Kidney glomerular epithelial cell (primary cell): Measurements from ENCODE around the gene P2RY10.
"Not testable (repeated sequence)": the region's sequence is repeated elsewhere in the genome, so short reads cannot be mapped to it uniquely, and the experiment has no call there.

ENCODE experiments used
- DNase-seq: peaks from one replicate; lab custom pipeline; 2025; lab: John Stamatoyannopoulos, UW

Gene P2RY10, protein sequence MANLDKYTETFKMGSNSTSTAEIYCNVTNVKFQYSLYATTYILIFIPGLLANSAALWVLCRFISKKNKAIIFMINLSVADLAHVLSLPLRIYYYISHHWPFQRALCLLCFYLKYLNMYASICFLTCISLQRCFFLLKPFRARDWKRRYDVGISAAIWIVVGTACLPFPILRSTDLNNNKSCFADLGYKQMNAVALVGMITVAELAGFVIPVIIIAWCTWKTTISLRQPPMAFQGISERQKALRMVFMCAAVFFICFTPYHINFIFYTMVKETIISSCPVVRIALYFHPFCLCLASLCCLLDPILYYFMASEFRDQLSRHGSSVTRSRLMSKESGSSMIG

DNA sequence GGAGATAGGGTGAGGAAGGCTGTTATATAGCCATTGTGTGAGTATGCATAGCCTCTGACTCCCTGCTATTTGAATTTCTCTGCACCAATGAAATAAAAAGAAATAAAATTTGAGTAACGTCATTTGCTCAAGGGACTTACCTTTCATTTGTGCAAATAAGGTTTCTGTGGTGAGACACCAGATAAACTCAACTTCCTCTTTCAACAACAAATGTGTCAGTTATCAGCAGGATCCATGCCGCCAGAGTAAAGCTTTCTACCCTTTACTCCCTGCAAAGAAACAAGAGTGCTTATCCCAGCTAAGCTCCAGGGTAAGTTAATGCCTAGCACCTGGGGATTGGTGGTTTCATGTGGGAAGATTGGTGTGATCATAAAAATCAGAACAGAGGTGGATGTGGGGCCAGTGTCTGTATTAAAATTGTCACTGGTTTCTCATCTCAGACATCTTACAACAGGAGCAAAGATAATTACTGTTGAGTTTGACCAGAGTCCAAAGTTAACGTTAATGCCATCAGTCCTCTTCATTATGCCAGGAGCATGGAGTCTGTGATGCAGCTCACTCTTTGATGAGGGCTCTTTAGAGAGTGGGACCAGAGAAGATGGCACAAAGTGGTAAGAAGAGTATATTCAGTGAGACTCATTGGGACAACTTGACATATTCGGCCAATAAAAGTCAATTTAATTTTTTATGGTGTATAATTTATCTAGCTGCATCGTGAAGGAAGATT, at the start of gene P2RY10:
P2RY10 (plus strand) TSS at position 206 of the 727 bp plus-strand sequence. CDS start 15,130 bp downstream, outside the sequence.
- DNase-seq, result no peak

DNA sequence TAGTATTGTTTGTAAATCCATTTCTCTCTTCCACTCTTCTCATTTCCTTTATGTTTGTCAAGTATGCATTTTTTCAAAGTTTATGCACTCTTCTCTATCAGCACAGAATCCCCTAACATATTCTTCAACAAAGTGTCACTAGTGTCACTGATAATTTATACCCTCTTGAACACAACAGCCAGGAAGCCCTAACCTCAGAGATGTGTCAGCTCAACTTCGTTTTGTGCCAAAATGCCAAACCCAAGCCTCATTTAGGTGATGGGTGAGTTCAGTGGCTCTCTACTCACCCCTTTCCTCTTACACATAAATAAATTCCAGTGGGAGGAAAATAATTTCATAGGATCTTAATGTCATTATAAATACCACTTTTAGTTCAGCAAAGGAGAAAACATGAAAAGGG, 22.4 kb upstream of the P2RY10 start:
- no peak for DNase-seq

DNA sequence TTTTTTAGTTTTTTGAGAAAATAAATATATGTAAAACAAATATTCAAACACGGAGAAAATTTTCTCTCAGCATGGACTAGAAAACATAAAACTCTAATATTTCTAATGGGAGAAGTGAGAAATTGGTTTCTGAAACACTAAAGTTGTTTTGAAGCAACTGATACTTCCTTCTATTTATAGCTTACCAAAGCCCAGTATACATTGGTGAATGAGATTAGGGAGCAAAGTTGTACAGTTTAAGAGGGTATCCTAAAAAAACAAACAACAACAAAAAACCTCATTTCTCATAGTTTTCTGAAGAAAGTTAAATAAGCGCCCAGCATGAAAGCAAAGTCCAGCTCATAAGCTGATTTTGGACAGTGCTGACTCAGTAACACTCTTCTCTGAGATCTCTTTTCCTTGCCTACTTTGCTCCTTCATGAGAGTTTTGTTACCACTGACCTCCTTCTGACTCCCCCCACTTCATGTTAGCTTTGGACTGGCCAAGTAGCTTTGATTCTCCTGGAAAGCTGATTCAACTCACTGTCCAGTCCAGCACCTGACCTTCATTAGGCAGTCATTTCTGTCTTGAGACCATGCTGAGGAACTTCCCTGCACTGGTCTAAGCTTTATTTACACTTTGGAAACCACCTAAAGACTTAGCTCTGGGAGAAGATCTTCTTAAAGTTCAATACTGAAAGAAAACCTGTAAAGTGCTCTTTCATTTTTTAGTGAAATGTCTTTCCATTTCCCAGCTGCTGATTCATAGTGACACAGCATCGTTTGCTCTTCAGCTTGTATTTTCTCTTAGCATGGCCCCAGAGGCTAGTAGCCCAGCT, 21.8 kb upstream of the P2RY10 start:
- no peak for DNase-seq

GRCh38 chrX:78931814-78932213, 13.4 kb upstream of the P2RY10 start:
- DNase-seq, result no peak

- DNase-seq, result no peak
Observed at GRCh38 chrX:78934866-78935265, 10.3 kb upstream of the P2RY10 start.

GRCh38 chrX:78944351-78944750, 840 bp upstream of the P2RY10 start:
- no peak for DNase-seq

DNA sequence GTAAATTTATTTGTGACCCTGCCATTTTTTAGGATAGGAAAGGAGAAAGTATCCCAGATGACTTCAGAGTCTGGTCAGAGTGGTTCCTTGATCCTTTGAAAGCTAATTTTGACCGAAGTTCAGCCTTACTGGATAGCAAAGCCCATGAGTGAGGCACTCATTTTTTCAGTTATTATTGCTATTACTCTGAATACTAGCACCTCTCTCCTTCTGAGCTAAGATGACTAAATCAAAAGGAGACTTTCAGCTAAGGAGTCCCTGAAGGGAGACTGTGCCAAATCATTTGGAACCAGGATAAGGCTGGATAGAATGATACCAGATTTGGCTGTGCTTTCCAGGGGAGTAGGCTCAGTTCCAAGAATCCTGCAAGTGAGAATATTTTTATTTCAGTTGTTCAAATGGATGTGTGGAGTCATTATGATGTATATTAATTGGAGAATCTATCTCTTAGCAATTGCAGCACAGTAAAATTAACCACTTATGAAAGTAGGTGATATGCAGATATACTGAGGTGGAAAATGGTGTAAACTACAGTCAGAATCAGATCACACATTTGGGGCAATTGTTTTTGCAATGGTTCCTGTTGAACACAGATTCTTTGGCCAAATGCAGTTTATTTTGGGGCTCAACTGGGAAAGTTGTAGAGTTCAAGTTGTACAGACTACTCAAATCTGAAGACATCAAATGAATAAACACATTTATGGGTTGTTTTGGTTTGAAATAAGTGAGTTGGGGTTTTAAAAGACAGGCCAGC, 1.2 kb downstream of the P2RY10 start:
- DNase-seq, result no peak

DNA sequence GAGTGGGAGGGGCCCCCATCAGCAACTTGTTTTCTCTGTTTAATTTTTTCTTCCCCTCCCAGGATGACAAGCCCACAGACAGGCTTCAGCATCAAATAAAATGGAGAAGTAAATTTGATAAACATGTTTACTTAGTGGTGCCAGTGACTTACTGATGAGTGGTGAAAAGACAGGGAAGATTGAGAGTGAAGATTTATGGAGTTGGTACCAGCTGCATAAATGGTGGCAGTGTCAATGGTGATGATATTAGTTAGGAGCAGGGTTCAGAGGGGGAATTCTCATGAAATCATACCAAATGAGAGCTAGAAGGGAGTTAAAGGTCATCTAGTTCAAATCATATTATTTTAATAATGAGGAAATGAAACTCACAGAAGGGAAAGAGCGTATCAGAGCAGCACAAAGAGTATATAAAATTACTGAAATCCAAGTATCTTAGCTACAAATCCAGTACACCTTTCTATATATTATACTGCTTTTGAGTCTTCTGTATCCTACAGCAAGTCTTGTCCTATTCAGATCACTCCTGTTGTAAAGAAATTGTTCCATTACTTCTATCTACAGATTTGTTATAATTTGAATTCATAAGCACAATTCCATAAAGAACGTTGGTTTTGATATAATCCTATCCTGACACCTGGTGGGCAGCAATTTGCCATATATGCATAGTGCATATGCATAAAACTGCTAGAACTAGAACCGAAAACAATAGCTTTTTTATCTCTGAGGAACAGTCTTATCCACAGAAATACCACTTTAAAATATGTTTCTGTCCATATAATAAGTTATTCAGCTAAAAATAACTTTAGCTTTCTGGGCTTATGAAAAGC, 5.0 kb downstream of the P2RY10 start:
- DNase-seq, result no peak

DNA sequence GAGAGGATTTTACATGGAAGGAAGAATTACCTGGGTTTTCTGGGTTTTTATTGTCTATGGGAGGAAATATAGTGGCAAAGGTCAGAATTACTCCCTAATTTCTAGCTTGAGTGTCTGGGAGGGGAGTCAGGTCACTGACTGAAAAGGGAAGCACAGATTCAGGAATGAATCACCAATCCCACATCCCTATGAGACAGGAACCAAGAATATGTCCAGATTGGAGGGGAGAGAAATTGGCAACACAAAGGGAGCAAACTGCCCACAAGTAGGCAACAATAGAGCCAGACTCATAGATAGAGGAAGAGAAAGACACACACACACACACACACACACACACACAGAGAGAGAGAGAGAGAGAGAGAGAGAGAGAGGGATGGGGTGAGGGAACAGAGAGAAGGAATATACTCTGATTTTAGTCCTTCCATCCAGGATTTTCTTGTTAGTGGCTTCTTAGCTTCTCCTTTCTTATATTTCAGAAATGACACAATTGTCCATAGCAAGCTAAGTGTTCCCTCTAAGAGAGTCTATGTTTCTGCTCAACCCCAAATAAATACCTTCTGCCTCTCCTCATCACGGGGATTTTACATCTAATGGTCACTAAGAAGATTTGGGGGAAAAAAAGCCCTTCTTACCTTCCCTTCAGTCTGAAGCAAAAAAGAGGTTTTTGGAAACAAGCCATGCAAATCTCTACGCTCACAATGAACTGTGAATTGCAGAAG, 12.0 kb downstream of the P2RY10 start:
- DNase-seq, result no peak

- DNase-seq, result no peak
Observed at GRCh38 chrX:78957768-78958130, 12.6 kb downstream of the P2RY10 start.

DNA sequence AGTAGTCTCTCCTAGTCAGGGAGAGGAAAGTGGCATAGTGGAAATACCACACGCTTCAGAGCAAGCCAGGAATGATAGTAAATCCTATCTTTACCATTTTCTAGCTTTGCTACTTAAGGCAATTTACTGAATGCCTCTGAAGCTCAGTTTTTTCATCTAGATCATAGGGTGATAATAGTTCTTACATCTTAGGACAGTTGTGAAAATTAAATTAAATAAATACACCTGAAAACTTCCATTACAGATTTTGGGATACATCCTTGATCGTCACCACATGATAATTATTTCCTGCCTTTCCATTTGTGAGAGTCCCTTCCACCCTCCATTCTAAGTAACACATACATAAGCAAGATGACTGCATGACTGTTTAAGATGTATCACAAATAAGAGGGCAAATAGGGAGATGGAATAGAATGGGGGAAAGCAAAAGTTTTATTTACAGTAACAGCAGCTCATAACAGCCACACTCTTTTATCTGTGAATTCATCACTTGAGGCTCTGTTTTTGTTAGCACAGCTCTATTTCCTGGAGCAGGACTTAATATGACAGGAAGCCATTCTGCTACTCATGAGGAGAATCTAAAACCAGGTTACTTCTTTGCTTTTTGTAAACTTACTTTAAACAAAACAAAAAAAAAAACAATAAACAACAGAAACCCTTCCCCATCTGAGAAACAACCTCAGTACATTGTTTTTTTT, 13.4 kb downstream of the P2RY10 start:
- DNase-seq, result no peak

DNA sequence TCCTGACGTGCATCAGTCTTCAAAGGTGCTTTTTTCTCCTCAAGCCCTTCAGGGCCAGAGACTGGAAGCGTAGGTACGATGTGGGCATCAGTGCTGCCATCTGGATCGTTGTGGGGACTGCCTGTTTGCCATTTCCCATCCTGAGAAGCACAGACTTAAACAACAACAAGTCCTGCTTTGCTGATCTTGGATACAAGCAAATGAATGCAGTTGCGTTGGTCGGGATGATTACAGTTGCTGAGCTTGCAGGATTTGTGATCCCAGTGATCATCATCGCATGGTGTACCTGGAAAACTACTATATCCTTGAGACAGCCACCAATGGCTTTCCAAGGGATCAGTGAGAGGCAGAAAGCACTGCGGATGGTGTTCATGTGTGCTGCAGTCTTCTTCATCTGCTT, 15.7 kb downstream of the P2RY10 start:
- DNase-seq, result no peak

DNA sequence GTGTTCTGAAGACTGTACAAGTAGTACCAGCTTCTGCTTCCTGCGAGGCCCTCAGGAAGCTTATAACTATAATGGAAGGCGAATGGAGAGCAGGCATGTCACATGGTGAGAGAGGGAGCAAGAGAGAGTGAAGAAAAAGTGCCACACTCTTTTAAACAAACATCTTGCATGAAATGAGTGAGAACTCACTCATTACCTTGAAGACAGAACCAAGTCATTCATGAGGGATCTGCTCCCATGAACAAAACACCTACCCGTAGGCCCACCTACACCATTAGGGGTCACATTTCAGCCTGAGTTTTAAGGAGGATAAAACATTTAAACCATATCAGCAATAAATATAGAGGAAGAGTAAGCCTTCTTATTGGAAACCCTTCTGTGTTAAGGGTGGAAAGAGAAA, 19.4 kb downstream of the P2RY10 start:
- DNase-seq, result no peak

GRCh38 chrX:78979789-78980464, 34.7 kb downstream of the P2RY10 start:
- no peak for DNase-seq

- no peak for DNase-seq
Observed at GRCh38 chrX:78989349-78989748, 44.2 kb downstream of the P2RY10 start.

DNA sequence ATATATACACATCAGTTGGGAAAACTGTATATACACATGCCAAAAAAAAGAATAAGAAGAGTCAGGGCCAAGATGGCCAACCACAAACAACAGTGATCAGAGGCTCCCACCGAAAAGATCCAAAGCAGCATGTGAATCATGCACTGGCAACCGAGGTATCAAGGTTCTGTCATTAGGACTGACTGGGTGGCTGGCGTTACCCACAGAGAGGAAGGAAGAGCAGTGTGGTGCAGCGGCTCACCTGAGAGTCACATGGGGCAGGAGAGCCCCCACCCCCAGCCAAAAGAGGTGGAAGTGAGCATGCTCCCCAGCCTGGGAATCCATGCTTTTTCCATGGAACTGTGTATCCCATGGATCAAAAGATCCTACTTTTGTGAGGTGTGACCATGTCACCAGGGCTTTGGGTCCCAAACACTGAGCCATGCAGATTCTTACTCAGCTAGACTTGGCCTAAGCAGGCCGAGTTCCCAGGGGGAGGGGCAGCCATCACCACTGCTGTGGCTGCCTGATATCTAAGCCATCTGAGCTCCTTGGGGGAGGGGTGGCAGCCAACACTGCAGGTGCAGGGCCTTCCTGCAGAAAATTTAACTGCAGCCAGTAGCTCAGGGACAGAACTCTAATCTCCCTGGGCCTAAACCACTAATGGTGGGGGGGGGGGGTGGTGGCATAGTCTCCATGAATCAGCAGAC, 52.8 kb downstream of the P2RY10 start:
- DNase-seq, result no peak

DNA sequence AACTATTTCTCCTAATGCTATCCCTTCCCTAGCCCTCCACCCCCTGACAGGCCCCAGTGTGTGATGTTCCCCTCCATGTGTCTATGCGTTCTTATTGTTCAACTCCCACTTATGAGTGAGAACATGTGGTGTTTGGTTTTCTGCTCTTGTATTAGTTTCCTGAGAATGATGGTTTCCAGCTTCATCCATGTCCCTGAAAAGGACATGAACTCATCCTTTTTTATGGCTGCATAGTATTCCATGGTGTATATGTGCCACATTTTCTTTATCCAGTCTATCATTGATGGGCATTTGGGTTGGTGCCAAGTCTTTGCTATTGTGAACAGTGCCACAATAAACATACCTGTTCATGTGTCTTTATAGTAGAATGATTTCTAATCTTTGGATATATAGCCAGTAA, 62.3 kb downstream of the P2RY10 start:
- not testable (repeated sequence) for DNase-seq
